H1 (cell line): ENCODE results near the gene ERAS. TPM values are rescaled to one million over a fixed set of nuclear protein-coding genes. Genes with fewer than 3 reads are reported as not detected.

ENCODE experiments used
- CTCF ChIA-PET: fragments of 300-600 bp; sonication (Branson Sonifier 250); formaldehyde crosslinking; loops from one replicate; lab custom pipeline; 2021; ENCODE audit not compliant: partially characterized antibody; lab: Charles Lee
- POLR2A ChIA-PET: fragments of 300-600 bp; sonication (Branson Sonifier 250); formaldehyde crosslinking; loops from one replicate; lab custom pipeline; 2021; ENCODE audit warnings: inconsistent platforms; ENCODE audit not compliant: partially characterized antibody; lab: Charles Lee
- DNase-seq, 2 experiments: peaks; one replicate each; pipeline versions ENCODE4 v3.0.0 to v3.0.0-alpha.2; 2010 to 2022; ENCODE audit warnings: low spot score in 2 of 2, low read depth in 1 of 2, mixed read lengths in 1 of 2
- FAIRE-seq: peaks from 2 replicates; lab custom pipeline; 2011; peaks lifted over from hg19 to GRCh38; lab: Jason Lieb, UNC
- H2AFZ ChIP-seq: 2 replicates; pipeline ENCODE4 v1.8.1; 2012; ENCODE audit warnings: low read length, inconsistent platforms
- H2AK5ac ChIP-seq: 2 replicates; pipeline ENCODE4 v1.6.1; 2013; ENCODE audit warnings: low read depth, low read length
- H2BK120ac ChIP-seq: replicated peaks from 2 replicates; pipeline ENCODE3; 2013; ENCODE audit warnings: low read depth, low read length, inconsistent platforms
- H2BK12ac ChIP-seq: 2 replicates; pipeline ENCODE4 v1.6.1; 2013; ENCODE audit warnings: low read depth, low read length
- H2BK15ac ChIP-seq: 2 replicates; pipeline ENCODE4 v1.6.1; 2013; ENCODE audit warnings: low read length
- H2BK20ac ChIP-seq: 2 replicates; pipeline ENCODE4 v1.6.1; 2013; ENCODE audit warnings: low read length
- H2BK5ac ChIP-seq: 2 replicates; pipeline ENCODE4 v1.6.1; 2013; ENCODE audit warnings: low read depth, low read length
- H3K14ac ChIP-seq: 2 replicates; pipeline ENCODE4 v1.6.1; 2013; ENCODE audit warnings: inconsistent platforms; ENCODE audit not compliant: insufficient read length
- H3K18ac ChIP-seq: 2 replicates; pipeline ENCODE4 v1.6.1; 2013; ENCODE audit warnings: low read length; ENCODE audit errors: extremely low read depth
- H3K23ac ChIP-seq: 2 replicates; pipeline ENCODE4 v1.6.1; 2013; ENCODE audit warnings: inconsistent platforms; ENCODE audit not compliant: insufficient read length
- H3K23me2 ChIP-seq: 2 replicates; pipeline ENCODE4 v1.6.1; 2013; ENCODE audit warnings: low read depth, low read length
- H3K27ac ChIP-seq: 2 replicates; pipeline ENCODE4 v1.6.1; 2011; ENCODE audit warnings: low read depth, low read length, inconsistent platforms
- H3K27me3 ChIP-seq, 4 experiments: replicated peaks in 1 of 4; 1 replicate in 1 of 4; 2 replicates in 3 of 4; pipeline versions ENCODE4 v1.6.1 to v1.8.1; 2011 to 2013; ENCODE audit warnings: low read length in 3 of 4, mild to moderate bottlenecking in 3 of 4, inconsistent platforms in 2 of 4, mixed read lengths in 2 of 4, moderate library complexity in 1 of 4; ENCODE audit not compliant: control insufficient read depth in 3 of 4, insufficient read depth in 3 of 4; ENCODE audit errors: extremely low read depth in 1 of 4
- H3K36me3 ChIP-seq, 4 experiments: 2 replicates each; pipeline versions ENCODE4 v1.6.1 to v1.8.1; 2011 to 2013; ENCODE audit warnings: mild to moderate bottlenecking in 4 of 4, low read length in 3 of 4, moderate library complexity in 2 of 4, control low read depth in 1 of 4, inconsistent platforms in 1 of 4; ENCODE audit not compliant: insufficient read depth in 4 of 4, control insufficient read depth in 2 of 4
- H3K4ac ChIP-seq: replicated peaks from 2 replicates; pipeline ENCODE3; 2013; ENCODE audit warnings: low read length, low read depth, mixed read lengths, inconsistent platforms; ENCODE audit not compliant: insufficient read length
- H3K4me1 ChIP-seq, 4 experiments: replicated peaks in 1 of 4; 1 replicate in 1 of 4; 2 replicates in 3 of 4; pipeline versions ENCODE4 v1.6.1 to v1.8.1; 2011 to 2013; ENCODE audit warnings: low read length in 3 of 4, inconsistent platforms in 2 of 4, mixed read lengths in 1 of 4; ENCODE audit not compliant: insufficient read depth in 4 of 4, control insufficient read depth in 3 of 4
- H3K4me2 ChIP-seq, 2 experiments: 2 replicates each; pipeline versions ENCODE4 v1.6.1 to v1.8.1; 2011 to 2013; ENCODE audit warnings: low read depth in 2 of 2, low read length in 2 of 2, control low read depth in 1 of 2, inconsistent platforms in 1 of 2, mild to moderate bottlenecking in 1 of 2; ENCODE audit not compliant: insufficient read depth in 1 of 2
- H3K4me3 ChIP-seq, 4 experiments: fragments of 200-600, 300-600 bp in 1 of 4; sonication (generic), shearing (Covaris generic), sonication (Bioruptor Twin) in 1 of 4; 2 replicates each; pipeline versions ENCODE4 v1.5.1 to v1.8.1; 2011 to 2016; ENCODE audit warnings: low read length in 4 of 4, low read depth in 3 of 4, control low read depth in 2 of 4, inconsistent platforms in 2 of 4, mild to moderate bottlenecking in 2 of 4, mixed read lengths in 1 of 4, moderate library complexity in 1 of 4; ENCODE audit not compliant: insufficient read depth in 2 of 4; ENCODE audit errors: extremely low read depth in 1 of 4
- H3K56ac ChIP-seq: replicated peaks from 2 replicates; pipeline ENCODE3; 2013; ENCODE audit warnings: low read depth, mild to moderate bottlenecking, mixed read lengths, low read length, inconsistent platforms; ENCODE audit not compliant: insufficient read length
- H3K79me1 ChIP-seq: 2 replicates; pipeline ENCODE4 v1.6.1; 2013; ENCODE audit warnings: low read depth, low read length, control low read depth
- H3K79me2 ChIP-seq, 2 experiments: 2 replicates each; pipeline versions ENCODE4 v1.6.1 to v1.8.1; 2012 to 2013; ENCODE audit warnings: low read length in 2 of 2, mild to moderate bottlenecking in 2 of 2, inconsistent platforms in 1 of 2; ENCODE audit not compliant: insufficient read depth in 2 of 2, control insufficient read depth in 1 of 2
- H3K9ac ChIP-seq, 4 experiments: replicated peaks in 1 of 4; 1 replicate in 1 of 4; 2 replicates in 3 of 4; pipeline versions ENCODE4 v1.6.1 to v1.8.1; 2011 to 2013; ENCODE audit warnings: low read depth in 3 of 4, low read length in 3 of 4, control low read depth in 2 of 4, mild to moderate bottlenecking in 2 of 4, moderate library complexity in 2 of 4, inconsistent platforms in 1 of 4; ENCODE audit errors: extremely low read depth in 1 of 4
- H3K9me3 ChIP-seq, 2 experiments: 2 replicates each; pipeline versions ENCODE4 v1.6.1 to v1.8.1; 2012 to 2013; ENCODE audit warnings: mild to moderate bottlenecking in 2 of 2, moderate library complexity in 2 of 2, control low read depth in 1 of 2, inconsistent platforms in 1 of 2, low read depth in 1 of 2, low read length in 1 of 2, mixed read lengths in 1 of 2; ENCODE audit not compliant: insufficient read depth in 2 of 2
- H4K20me1 ChIP-seq, 2 experiments: replicated peaks in 1 of 2; 2 replicates each; pipeline versions ENCODE3 to v1.8.1; 2011 to 2013; ENCODE audit warnings: inconsistent platforms in 2 of 2, low read length in 2 of 2, mild to moderate bottlenecking in 1 of 2; ENCODE audit not compliant: insufficient read depth in 2 of 2, control insufficient read depth in 1 of 2
- H4K5ac ChIP-seq: 2 replicates; pipeline ENCODE4 v1.6.1; 2013; ENCODE audit warnings: low read length, low read depth, mixed read lengths, inconsistent platforms; ENCODE audit not compliant: insufficient read length
- H4K8ac ChIP-seq: 2 replicates; pipeline ENCODE4 v1.8.0; 2013; ENCODE audit warnings: mild to moderate bottlenecking, moderate library complexity, low read length, inconsistent platforms; ENCODE audit not compliant: insufficient read depth; ENCODE audit errors: extremely low read depth
- H4K91ac ChIP-seq: replicated peaks from 2 replicates; pipeline ENCODE3; 2013; ENCODE audit warnings: low read length, mixed read lengths, inconsistent platforms; ENCODE audit not compliant: insufficient read length
- EZH2 ChIP-seq: fragments of 200-600 bp; sonication (generic); IDR thresholded peaks from 2 replicates; pipeline ENCODE4 v1.7.1; 2012; ENCODE audit warnings: low read depth, mild to moderate bottlenecking, moderate library complexity, low read length, inconsistent platforms; ENCODE audit not compliant: severe bottlenecking
- HDAC6 ChIP-seq: IDR thresholded peaks from one replicate; pipeline ENCODE4 v1.7.1; 2012; ENCODE audit warnings: low read depth, mild to moderate bottlenecking, inconsistent platforms, low read length, moderate library complexity
- WGBS, 2 experiments: shearing (Covaris generic) in 1 of 2; methylation state at CpG; one replicate each; pipeline versions ENCODE4 v1.1.6 to v1.1.7; 2013 to 2015; ENCODE audit warnings: low lambda C conversion rate in 2 of 2, mixed read lengths in 2 of 2, inconsistent platforms in 1 of 2, low coverage in 1 of 2, missing lambda C conversion rate in 1 of 2; ENCODE audit not compliant: insufficient replicate concordance in 2 of 2, insufficient coverage in 1 of 2, insufficient read length in 1 of 2; ENCODE audit errors: extremely low coverage in 1 of 2, missing lambda C conversion rate in 1 of 2; 5-methylcytosine and 5-hydroxymethylcytosine counted together
- long read RNA-seq, 2 experiments: library from RNA in 1 of 2; library from capped mRNA in 1 of 2; stranded (forward); transcript quantifications; one replicate each; pipeline ENCODE4 v2.0.0, GENCODE V29; 2021; ENCODE audit warnings: inconsistent platforms in 1 of 2
- polyA minus RNA-seq, 3 experiments: library from RNA; depleted of rRNA, polyadenylated mRNA; stranded (reverse); fragments of >200 nt; gene quantifications; 1 replicate in 2 of 3; 2 replicates in 1 of 3; pipeline ENCODE4 v1.2.3, GENCODE V29; 2011
- polyA plus RNA-seq, 7 experiments: library from polyadenylated mRNA; depleted of rRNA in 3 of 7; stranded (reverse) in 5 of 7; unstranded in 2 of 7; fragments of >200 nt in 5 of 7; fragments of 200-250 nt in 2 of 7; gene quantifications; 1 replicate in 5 of 7; 2 replicates in 1 of 7; 4 replicates in 1 of 7; pipeline versions ENCODE4 v1.2.1 to v1.2.3, GENCODE V29; 2011 to 2013; ENCODE audit warnings: missing spikeins in 2 of 7, mixed read lengths in 2 of 7
- total RNA-seq: library from RNA; stranded (reverse); fragmentation: NEBNext Ultra II Directional; extraction: Animal tissue kit (Norgen Biotek cat#: 25700); gene quantifications from 2 replicates; pipeline ENCODE4 v1.2.1, GENCODE V29; 2021
- TF ChIP-seq, protein P1 (sequence below), 3 experiments: IDR thresholded peaks; 1 replicate in 2 of 3; 2 replicates in 1 of 3; pipeline versions ENCODE4 v1.5.1 to v1.6.1; 2011; ENCODE audit warnings: low read length in 3 of 3, mild to moderate bottlenecking in 3 of 3, inconsistent platforms in 2 of 3, low read depth in 1 of 3, moderate library complexity in 1 of 3; ENCODE audit not compliant: insufficient read depth in 1 of 3; ENCODE audit errors: control extremely low read depth in 1 of 3
- TF ChIP-seq, protein P2 (sequence below): IDR thresholded peaks from 2 replicates; pipeline ENCODE4 v1.6.1; 2012; ENCODE audit warnings: inconsistent platforms

Gene ERAS, protein sequence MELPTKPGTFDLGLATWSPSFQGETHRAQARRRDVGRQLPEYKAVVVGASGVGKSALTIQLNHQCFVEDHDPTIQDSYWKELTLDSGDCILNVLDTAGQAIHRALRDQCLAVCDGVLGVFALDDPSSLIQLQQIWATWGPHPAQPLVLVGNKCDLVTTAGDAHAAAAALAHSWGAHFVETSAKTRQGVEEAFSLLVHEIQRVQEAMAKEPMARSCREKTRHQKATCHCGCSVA
- total RNA-seq (not detected in 2 replicates), polyA plus RNA-seq (2011; rRNA removed) (0.70 and 0.99 TPM in 2 replicates), polyA minus RNA-seq (2011; rRNA and poly(A)+ RNA removed) (not detected in 2 replicates)
- polyA plus RNA-seq (2011; cell fraction: cytosol; rRNA removed), result 0.66 TPM
- polyA plus RNA-seq (2011; cell fraction: nucleus; rRNA removed), result 1.0 TPM
- polyA plus RNA-seq (2012, experiment 1 of 2), result 0.29 to 0.82 TPM (median 0.43 TPM) in 3 of 4 replicates, not detected in the other
- polyA plus RNA-seq (2012, experiment 2 of 2), result 0.28 TPM
- polyA plus RNA-seq (2013, experiment 1 of 2), result 0.08 TPM
- polyA plus RNA-seq (2013, experiment 2 of 2), result not detected
- polyA minus RNA-seq (2011; cell fraction: cytosol; rRNA and poly(A)+ RNA removed), result not detected
- polyA minus RNA-seq (2011; cell fraction: nucleus; rRNA and poly(A)+ RNA removed), result not detected
- long read RNA-seq, experiment 1, result 0 reads
- long read RNA-seq, experiment 2, result 0 reads

DNA sequence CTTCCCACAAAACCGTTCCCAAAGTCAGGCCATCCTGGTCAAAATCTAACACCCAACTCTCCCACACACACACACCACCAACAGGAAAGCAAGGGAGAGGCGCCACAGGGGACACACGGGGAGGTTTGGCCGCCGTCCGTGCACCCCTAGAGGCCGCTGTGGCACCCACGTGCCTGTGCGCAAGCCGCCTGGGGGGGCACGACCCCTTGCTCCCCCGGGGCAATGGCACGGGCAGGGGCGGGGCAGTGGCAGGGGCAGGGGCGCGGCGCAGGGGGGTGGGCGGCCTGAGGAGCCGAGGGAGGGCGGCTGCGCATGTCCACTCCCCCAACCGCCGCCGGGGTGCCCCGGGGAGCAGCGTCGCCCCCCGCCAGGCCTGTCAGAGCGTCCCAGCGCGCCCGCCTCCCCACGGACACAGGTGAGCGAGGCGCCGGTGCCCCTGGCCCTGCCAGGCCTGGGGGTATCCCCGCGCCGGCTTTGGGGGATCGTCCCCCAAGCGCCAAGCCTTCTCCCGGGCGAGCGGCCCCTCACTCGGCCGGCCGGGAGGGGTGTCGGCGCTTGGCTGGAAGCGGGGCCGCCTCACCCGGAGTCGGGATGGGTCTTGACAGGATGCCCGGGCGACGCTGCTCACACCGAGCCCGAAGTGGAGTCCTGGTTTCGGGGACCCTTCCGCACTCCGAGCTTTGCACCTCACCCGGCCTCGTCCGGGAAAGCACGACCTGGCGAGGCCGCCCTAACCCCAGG, at the start of gene ERAS:
Gene ERAS, plus strand, starts transcription at position 379 of the 741 bp plus-strand sequence. CDS start 2,611 bp downstream, outside the sequence.
- no peak within 1 kb of the TSS for H2BK120ac ChIP-seq
- H4K8ac ChIP-seq, result peak within 1 kb of the TSS; percentile 85
- H3K79me1 ChIP-seq, result no peaks in the 10 kb centered on the region
- no peak within 1 kb of the TSS for H3K18ac ChIP-seq
- H3K79me2 ChIP-seq, result no peaks in the 10 kb centered on the region
- no peak within 1 kb of the TSS for H2AK5ac ChIP-seq
- H3K56ac ChIP-seq, result no peak within 1 kb of the TSS
- no peak within 1 kb of the TSS for H3K27ac ChIP-seq
- no peak within 1 kb of the TSS for H2AFZ ChIP-seq
- H2BK12ac ChIP-seq, result no peak within 1 kb of the TSS
- ChIA-PET CTCF (interaction anchor here (1.3 kb wide), 1 partner anchor 10 kb away, joined by 4 read pairs; no protein-coding TSS in a partner anchor), POLR2A (interaction anchor here (0.6 to 1.8 kb wide), 6 partner anchors 10 to 246 kb away, joined by 3 to 8 read pairs (median 4); partner anchors contain the start of gene SLC35A2)
- TF ChIP-seq, protein P1, sequence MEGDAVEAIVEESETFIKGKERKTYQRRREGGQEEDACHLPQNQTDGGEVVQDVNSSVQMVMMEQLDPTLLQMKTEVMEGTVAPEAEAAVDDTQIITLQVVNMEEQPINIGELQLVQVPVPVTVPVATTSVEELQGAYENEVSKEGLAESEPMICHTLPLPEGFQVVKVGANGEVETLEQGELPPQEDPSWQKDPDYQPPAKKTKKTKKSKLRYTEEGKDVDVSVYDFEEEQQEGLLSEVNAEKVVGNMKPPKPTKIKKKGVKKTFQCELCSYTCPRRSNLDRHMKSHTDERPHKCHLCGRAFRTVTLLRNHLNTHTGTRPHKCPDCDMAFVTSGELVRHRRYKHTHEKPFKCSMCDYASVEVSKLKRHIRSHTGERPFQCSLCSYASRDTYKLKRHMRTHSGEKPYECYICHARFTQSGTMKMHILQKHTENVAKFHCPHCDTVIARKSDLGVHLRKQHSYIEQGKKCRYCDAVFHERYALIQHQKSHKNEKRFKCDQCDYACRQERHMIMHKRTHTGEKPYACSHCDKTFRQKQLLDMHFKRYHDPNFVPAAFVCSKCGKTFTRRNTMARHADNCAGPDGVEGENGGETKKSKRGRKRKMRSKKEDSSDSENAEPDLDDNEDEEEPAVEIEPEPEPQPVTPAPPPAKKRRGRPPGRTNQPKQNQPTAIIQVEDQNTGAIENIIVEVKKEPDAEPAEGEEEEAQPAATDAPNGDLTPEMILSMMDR (IDR thresholded peaks at IDR 0.05; ENCODE audit: control extremely low read depth in 1 of 3, insufficient read depth in 1 of 3, low read depth in 1 of 3, low read length in 3 of 3), result peak in 2 of 3 experiments; percentile 14 to 20; a peak in 1 of 4 replicates
- TF ChIP-seq, protein P2, sequence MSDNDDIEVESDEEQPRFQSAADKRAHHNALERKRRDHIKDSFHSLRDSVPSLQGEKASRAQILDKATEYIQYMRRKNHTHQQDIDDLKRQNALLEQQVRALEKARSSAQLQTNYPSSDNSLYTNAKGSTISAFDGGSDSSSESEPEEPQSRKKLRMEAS, result peak; percentile 35; the same call in 1 of the 2 replicates
- TF ChIP-seq HDAC6 (no peak), EZH2 (peak; percentile 11)
- DNase-seq, result no peak
- H3K9me3 ChIP-seq, result no peaks in the 10 kb centered on the region; a peak in 1 of 4 replicates
- peaks cover 0 to 13% (median 3%) of the 10 kb centered on the region in 4 experiments; a peak in 4 of 8 replicates for H3K36me3 ChIP-seq
- no peak within 1 kb of the TSS for H2BK20ac ChIP-seq
- H2BK15ac ChIP-seq, result no peak within 1 kb of the TSS
- H2BK5ac ChIP-seq, result no peak within 1 kb of the TSS
- H3K27me3 ChIP-seq, result peaks cover 0 to 19% (median 11%) of the 10 kb centered on the region in 4 experiments; a peak in 5 of 7 replicates
- H4K91ac ChIP-seq, result no peak within 1 kb of the TSS
- peak within 1 kb of the TSS; percentile 14 to 54 (median 18); a peak in 6 of 8 replicates for H3K4me3 ChIP-seq
- H4K20me1 ChIP-seq, result no peaks in the 10 kb centered on the region
- H3K14ac ChIP-seq, result no peak within 1 kb of the TSS
- H3K9ac ChIP-seq, result no peak within 1 kb of the TSS
- peaks cover under 1% of the 10 kb centered on the region; the same call in 1 of the 2 replicates for H3K23me2 ChIP-seq
- no peak for FAIRE-seq
- peaks cover 0 to 3% (median 0%) of the 10 kb centered on the region in 4 experiments; a peak in 2 of 7 replicates for H3K4me1 ChIP-seq
- H3K23ac ChIP-seq, result no peak within 1 kb of the TSS
- peak within 1 kb of the TSS; percentile 58 to 64 for H3K4me2 ChIP-seq
- no peak within 1 kb of the TSS for H4K5ac ChIP-seq
- H3K4ac ChIP-seq, result no peak within 1 kb of the TSS
- 71% methylated on average over 3 of the region's 67 CpGs; no CpG with 5 or more reads in 1 of the 2 experiments for WGBS, 2 experiments
